HL-60 (cell line): ENCODE results near the gene KDM5C.

Source experiments
- CTCF ChIP-seq: IDR thresholded peaks from one replicate; pipeline ENCODE4 v1.5.1; 2011; ENCODE audit warnings: low read length, control low read depth, inconsistent platforms; ENCODE audit not compliant: insufficient read depth
- POLR2AphosphoS5 ChIP-seq: IDR thresholded peaks from 2 replicates; pipeline ENCODE4 v1.6.1; 2012; ENCODE audit warnings: low read depth

- TF ChIP-seq CTCF (no peak), POLR2AphosphoS5 (no peak)
These were observed 25.5 kb upstream of the KDM5C start for GRCh38 chrX:53250556-53250955.
